HT-29 (cell line): ENCODE results near the gene RERG. TPM values are rescaled to one million over a fixed set of nuclear protein-coding genes. Genes with fewer than 3 reads are reported as not detected.
"Not testable (repeated sequence)": the region's sequence is repeated elsewhere in the genome, so short reads cannot be mapped to it uniquely, and the experiment has no call there.

Experiments used
- DNase-seq: peaks from one replicate; pipeline ENCODE4 v3.0.0-alpha.2; 2015; ENCODE audit warnings: low spot score
- total RNA-seq: library from RNA; depleted of rRNA; stranded (reverse); fragments of >200 nt; shearing (Covaris generic); gene quantifications from 2 replicates; pipeline ENCODE4 v1.2.3, GENCODE V29; 2014; rRNA removed

Gene RERG, protein sequence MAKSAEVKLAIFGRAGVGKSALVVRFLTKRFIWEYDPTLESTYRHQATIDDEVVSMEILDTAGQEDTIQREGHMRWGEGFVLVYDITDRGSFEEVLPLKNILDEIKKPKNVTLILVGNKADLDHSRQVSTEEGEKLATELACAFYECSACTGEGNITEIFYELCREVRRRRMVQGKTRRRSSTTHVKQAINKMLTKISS
- total RNA-seq, result not detected in 2 replicates

DNA sequence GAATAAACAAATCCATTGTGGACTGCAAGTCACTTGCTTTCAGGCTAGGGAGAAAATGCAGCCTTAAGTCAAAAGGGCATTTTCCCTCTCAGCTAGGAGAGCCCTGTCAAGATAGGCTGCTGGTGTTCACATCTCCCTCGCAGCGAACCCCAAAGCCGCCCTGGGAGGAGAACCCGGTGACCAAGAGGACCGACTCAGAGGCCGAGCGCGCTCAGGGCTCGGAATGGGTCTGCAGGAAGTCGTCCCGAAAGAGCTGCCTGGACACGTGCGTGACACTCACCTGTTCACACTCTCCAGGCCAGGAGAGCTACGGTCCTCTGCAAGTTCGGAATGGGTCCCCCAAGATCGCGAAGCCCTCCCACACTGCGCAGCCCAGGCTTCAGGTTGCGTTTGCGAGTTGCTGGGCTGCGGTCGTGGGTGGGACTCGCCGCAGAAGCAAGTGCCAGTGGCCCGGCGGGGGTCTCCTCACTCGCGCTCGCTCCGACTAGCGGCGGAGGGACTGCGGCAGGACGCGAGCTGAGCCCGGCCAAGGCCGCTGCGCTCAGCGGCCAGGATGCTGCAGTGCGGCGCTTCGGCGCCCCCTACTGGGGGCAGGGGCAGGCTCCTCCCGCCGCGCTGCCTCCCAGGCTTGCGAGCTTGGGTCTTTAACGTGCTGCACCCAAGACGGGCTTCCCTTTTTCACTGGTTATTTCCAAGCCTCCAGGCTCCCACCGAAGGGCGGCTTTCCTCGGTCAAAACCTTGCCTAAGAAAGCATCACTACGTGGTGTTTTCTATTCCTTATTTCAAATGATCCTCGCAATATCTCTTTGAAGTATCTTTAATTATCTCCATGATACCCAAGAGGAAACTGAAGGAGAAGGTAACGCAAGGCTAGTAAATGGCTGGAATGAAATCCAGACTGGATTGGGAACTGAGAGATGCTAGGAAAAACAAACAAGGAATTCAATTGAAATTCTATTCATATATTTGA is at the start of gene RERG:
TSS of gene RERG (minus strand) at position 503 of the 971 bp plus-strand sequence. CDS start 3,928 bp downstream, outside the sequence.
- no peak for DNase-seq

DNA sequence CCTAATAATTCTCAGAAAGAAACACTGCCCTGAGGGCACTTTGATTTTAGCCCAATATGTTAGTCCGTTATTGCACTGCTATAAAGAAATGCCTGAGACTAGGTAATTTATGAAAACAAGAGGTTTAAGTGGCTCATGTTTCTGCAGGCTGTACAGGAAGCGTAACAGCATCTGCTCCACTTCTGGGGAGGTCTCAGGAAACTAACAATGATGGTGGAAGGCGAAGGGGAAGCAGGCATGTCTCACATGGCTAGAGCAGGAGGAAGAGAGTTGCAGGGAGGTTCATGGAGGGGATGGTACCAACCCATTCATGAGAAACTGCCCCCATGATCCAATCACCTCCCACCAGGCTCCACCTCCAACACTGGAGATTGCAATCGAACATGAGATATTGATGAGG is 49.4 kb upstream of the RERG start:
- no peak for DNase-seq

DNA sequence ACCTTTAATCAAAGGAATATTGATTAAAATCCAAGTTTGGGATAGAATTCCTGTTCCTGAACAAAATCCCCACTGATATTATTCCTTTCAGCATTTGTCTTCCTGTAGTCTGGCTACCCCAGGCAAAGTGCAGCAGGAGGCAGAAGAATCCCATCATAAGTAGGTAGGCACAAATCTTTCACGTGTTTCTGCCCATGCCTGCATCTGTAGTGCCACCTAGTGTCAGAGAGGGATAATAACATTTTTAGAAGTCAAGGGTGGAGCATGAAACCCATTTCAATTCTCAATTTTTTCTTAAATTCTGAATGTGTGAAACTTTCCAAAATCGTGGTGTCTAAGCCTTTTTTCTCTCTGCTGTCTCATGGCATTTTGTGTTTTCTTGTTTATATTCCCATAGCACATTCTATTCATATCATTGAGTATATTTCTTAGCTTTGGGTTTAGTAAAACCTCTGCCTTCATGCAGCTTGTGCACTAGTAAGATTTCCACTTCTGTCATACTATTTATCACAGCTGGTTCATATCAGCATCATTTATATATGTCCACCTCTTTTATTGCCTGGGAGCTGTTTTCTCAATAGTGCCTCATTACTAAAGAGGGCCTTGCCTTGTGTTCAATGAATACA is 47.8 kb upstream of the RERG start:
- peak; percentile 78 for DNase-seq

DNA sequence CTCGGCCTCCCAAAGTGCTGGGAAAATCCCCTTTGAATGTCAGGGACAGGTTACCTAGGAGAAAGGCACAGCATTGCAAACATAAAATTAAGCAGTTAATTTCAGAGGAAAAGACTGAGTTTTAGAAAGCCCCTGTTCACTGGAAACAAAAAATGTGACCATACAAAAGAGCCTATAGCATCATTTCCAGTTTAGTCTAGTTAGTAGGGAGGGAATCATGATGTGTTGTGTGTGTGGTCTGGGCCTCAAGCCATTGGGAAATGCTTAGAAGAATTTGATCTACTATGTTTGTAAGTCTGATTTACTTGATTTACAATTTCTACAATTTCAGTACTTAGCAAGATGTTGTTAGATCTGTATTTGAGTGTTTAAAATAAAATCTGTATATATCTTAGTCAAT is 47.1 kb upstream of the RERG start:
- no peak for DNase-seq

DNA sequence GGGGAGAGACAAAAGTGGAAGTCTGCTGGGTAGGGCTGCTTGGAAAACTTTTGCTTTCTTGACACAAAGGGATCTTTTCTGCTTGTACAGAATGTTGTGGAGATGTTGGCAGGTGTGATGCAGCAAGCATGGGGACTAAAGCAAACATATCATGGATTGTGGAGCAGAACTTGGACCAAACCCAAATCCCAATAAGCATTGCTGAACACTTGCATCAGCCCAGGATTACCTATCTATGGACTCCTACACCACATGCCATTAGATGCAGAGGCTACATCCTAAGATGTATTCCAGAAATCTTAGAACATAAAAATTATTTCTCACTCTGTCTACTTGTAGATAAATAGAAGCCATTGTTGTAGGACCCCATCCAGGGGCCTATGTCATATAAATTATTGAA is 44.7 kb upstream of the RERG start:
- DNase-seq, result no peak

DNA sequence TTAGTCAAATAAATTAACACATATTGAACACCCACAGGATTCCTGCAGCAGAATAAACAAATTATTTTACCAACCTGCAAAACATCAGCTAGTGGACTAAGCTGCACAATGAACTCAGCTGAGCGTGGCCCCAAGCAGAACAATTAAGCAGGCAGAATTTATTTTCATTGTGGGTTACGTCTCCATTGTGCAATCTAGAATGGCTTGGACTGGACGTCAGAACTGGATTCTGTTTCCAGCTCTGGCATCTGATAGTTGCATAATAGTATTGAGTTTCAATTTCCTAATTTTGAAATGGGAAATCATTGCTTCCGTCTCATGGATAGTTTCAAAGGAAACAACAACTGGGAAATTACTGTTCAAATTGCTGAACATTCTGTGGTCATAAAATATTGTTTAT is 35.5 kb upstream of the RERG start:
- no peak for DNase-seq

DNA sequence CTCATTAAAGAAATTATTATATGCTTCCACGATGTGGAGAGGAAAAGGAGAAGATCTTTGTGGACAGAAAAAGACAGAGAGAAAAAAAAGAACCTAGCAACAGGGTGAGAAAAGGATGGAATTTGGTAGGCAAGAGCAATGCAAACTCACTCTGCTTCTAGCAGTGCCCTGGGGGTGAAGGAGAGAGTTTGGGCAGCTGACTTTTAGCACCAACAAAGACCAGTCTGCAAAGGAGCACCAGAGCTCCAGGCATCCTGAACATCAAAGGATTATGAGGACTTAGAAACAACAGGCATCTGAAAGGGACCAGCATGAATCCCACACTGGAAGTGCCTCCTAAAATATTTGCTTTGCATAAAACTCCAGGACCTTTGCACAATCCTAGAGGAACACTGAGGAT is 32.8 kb upstream of the RERG start:
- no peak for DNase-seq

DNA sequence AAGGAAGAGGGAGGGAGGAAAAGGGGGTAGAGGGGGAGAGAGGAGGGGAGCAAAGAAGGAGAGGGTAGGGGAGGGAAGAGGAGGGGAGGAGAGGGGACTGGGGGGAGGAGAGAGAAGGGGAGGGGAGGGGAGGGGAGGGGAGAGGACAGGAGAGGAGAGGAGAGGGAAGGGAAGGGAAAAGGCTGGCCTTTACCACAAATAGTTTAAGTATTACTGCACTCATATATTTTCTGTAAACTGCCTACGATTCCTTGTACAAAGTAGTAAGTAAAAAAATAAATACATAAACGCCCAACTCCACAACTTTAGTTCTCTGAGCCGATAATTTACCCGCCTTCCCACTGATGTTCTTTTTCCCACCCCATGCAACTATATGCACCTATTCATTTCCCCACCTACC is 23.7 kb upstream of the RERG start:
- no peak for DNase-seq

DNA sequence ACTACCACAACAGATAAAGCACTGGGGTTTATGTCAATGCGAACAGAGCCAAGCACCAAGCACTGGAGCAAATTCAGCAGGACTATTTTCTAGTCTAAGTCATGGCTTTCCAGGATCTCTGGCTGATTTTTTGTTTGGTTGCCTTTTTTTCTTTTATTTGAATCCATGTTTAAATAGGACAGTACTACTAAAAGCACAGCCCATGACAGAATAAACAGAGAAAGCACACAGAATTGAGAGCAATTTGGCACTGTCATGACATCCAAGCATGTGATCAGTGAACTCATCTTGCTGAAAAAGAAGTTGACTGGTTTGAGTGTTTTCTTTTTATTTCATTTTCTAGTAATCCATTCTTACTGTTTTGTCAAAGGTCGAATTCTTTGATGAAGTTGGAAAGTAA is 23.1 kb upstream of the RERG start:
- no peak for DNase-seq

DNA sequence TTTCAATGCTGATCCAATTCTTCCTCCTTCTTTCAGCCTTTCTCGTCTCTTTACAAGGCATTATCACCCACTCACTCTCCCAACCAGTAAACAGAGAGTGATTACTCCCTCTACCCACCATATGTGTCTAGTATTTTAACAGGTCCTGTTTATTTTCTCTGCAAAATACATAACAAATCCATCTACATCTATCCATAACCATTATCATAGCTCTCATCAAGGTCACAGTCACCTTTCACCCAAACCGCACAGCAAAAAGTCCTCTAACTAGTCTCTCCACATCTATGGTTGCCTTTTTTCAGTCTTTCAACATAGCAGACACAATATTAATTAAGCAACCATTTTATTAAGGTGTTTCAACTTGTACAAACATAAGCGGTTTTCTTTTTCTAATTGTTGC is 21.9 kb upstream of the RERG start:
- DNase-seq, result no peak

DNA sequence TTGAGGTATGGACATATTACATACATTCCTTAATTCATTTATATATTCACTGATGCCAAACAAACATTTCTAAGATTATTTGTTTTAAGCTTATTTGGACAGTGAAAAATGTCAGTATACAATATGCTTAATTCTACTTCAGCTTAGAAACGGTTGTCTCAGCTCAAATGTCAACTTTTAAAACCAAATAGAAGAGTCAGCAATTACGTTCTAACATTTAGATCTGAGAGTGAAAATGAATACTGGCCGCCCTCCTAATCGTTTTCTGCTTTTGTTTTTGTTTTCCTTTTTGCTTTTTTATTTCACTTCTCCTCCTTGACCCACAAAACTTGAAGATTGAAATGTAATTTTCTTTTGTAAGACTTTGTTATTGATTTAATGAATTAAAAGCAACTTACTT is 19.7 kb upstream of the RERG start:
- no peak for DNase-seq

DNA sequence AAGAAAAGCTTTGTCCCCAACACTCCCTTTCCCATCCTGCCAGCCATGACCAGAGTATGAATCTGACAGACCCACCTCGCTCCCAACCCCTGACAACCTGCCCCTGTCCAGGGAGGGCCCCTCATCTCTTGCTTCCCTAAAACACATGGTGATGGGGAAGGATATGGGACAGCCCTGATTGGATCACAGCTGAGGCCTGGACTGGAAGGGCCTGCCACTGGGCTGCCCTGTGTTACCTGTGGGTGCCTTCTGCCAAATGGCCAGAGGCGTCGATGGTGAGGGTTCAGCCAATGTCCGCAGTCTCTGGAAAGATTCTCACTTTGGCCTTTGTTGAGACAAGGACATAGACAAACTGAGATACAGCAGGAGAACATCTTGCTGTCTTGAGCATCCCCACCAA is 13.3 kb upstream of the RERG start:
- DNase-seq, result no peak

DNA sequence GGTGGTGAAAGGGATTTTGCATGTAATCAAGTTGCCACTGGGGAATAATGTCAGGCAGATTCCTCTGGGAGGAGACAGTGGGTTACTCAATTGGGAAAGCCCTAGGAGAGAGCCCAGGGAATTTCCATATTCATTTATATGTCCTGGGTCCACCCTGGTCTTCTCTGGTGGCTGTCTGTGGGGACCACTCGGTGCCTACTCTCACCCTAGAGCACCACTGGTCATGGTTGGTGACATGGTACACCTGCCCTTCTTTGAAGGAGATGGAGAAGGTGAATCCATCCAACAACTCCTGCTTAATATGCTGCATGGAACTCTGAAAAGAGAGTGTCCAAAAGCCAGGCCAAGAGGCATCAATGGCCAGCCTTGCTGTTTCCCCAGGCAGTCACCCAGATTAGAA is 12.8 kb upstream of the RERG start:
- DNase-seq, result no peak

DNA sequence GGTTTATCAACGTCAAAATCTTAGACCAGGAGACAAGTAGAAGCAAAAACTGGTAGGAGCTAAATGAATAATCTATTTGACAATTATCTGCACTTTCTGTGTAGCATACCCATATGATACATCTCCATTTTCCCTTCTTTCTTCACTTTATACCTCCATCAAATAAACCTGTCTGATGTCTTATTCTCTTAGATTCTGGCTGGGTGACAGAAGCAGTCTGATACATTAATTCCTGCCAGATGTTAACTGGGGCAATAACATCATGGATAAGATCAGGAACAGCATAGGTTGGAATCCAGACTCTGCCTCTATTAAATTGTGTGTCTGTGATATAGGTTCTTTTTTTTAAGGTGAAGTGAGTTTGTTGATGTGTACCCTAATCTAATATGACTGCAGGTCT is 11.7 kb upstream of the RERG start:
- no peak for DNase-seq

DNA sequence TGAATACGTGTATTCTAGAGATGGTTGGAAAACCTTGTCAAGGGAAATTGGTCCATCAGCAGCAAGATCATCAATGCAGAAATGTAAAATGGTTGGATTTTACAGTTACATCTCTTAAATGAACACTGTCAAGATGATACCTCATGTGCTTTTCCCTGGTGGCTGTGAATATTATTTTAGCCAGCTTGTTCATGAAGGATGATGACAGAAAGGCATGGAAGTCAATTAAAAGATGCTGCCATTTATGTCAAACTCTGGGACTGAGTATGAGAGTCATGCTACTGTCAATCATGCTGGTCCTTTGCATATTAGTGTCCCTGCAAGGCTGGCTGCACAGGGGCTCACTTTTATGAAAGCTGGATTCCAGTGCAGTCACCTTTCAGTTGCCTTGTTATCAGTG is 10.3 kb upstream of the RERG start:
- no peak for DNase-seq

DNA sequence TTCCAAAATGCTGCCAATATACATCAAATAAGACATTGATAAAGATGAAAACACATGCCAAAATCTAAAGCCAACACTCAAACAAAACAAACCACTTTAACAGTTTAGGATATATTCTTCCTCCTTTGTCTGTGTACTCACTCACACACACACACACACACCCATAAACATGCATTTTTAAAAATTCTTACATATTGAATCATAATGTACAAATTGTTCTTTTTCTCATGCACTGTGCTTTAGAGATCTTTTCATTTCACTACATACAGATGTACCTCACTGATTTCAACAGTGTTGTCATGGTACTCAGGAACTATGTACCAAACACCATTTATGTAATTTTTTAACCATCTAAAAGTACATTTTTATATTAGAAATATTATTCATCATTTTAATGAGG is 9.5 kb upstream of the RERG start:
- no peak for DNase-seq

DNA sequence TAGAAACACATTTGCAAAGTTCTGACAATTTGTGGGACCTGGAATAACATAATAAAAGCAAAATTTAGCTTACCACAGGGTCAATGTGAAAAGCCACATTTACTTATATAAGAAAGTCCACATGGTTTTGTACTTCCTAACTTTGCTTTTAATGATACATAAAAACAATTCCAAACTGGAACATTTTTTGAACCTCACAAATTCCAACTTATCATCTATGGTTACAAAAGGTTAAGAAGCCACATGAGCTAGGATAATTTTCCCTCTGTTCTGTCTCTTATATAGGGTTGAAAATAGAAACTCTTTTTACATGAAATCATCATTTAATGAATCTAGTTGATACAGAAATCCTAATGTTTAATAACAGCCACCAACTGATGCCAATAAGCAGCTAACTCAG is 8.9 kb upstream of the RERG start:
- no peak for DNase-seq

DNA sequence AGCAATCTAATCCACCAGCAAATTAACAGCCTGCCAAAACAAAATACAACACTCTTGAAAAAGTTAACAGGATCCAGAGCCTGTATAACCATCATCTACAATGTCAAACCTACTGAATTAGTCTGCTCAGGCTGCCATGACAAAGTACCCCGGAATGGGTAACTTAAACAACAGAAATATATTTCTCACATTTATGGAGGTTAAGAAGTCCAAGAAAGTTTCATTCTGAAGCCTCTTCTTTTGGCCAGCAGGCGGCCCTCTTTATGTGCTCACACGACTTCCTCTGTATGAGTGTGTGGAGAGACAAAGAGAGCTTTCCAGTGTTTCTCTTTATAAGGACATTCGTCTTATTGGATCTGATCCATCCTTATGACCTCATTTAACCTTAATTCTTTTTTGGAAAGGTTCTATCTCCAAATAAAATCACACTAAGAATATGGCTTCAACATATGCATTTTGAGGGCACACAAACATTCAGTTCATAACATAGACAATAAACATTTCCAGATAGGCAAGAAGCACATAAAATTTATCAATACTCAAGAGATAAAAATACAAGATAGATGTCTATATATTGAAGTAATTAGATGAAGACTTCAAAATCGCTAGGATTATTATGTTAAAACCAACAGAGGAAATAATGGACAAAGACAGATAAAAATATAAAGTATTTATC is 5.9 kb upstream of the RERG start:
- peak; percentile 36 for DNase-seq

DNA sequence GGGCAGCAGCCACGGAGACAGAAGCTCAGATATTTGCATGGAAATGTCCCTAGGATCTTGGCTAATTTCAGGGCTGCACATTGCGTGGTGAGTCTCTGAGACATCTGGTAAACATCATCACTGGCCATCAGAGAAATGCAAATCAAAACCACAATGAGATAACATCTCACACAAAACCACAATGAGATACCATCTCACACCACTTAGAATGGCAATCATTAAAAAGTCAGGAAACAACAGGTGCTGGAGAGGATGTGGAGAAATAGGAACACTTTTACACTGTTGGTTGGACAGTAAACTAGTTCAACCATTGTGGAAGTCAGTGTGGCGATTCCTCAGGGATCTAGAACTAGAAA is 4.6 kb upstream of the RERG start:
- not testable (repeated sequence) for DNase-seq

DNA sequence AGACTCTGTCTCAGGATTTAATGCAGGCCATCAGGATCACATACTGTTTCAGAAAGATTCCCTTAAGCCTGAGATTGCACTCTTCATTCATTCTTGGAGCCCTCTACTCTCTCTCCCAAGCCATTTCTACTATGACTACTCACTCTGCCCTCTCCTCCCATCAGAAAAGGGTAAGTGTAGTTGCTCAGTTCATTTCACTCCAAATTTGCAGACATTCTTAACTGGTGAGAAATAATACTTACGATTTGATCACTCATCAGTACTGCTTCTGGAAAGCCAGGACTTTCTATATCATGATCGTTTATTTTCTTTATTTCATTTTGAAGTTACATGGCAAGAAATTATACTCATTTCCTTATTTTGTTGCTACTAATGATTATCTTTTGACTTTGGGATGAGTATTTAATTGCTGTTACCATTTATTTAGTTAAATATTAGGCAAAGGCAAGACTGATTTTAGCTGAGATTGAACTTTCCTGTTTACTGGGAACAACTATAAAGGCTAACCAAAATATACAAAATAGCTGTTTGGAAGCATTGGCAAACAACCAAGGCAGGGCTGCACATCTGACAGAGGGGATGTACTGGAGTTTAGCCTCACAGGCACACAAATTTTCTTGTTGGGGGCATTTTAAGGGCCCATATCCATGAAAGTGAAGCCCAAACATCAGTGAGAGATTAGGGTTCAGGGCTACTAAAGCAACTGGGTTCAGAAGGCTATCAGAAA is 4.1 kb upstream of the RERG start:
- DNase-seq, result no peak

DNA sequence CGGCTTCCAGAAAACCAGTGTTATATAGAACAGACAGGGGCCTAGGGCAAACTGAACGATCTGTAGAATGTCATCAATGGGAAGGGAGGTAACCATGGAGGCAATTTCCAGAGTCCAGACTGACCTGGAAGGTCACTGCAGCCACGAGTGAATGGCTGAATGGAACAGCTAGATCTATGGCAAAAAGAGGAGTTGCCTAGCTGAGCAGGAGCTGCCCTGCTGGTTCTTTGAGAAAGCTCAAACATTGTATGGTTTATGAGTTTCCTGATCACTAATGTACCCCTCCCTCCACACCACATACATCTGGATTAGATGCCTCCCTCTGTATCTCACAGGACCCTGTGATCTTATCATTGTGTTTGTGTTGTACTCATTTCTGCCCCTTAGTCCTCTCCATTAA is 1.0 kb upstream of the RERG start:
- DNase-seq, result no peak

DNA sequence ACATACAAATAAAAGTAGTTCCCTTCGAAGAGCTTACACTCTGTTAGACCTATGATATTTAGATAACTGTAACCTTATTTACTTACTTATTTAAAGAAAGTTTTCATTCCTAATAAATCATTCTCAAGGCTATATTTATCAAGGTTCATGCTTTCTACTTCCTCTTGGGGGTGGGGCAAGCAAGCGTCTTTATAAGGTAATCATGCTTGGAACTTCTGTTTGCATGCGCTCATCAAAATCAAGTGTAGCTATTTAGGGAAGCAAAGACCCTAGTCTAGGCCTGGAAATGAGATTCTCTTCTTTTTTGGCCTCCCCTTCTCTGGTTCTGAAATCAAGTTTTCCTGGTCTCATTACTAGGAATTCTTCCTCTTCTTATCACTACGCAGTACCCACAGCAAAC is 766 bp downstream of the RERG start:
- no peak for DNase-seq
